Right lobe of liver (tissue), 4 donors: ENCODE results near the gene CTRB1.

Source experiments
- CTCF ChIP-seq, 4 donors: fragments of 200-600 bp in 3 of 4; fragments of 450-650 bp in 1 of 4; IDR thresholded peaks; one replicate each; pipeline versions ENCODE4 v1.5.1 to v1.8.0; 2016 to 2022; ENCODE audit warnings: antibody characterized with exemption in 4 of 4, mild to moderate bottlenecking in 2 of 4
- POLR2A ChIP-seq: fragments of 450-650 bp; IDR thresholded peaks from one replicate; pipeline ENCODE4 v1.6.1; 2017; ENCODE audit warnings: antibody characterized with exemption, mild to moderate bottlenecking
- donor health status: DM: no; HTN: no; CAD: no.
- donor health status: DM: no; HTN: no; CAD: no.
- donor health status: DM: no; HTN: yes; CAD: no.

- TF ChIP-seq CTCF (IDR thresholded peaks at IDR 0.05) = no peak
- TF ChIP-seq POLR2A = no peak
These were observed 48.8 kb upstream of the CTRB1 start for GRCh38 chr16:75169899-75170405.
